ENCODE results near the gene ERBB4. TPM values are rescaled to one million over a fixed set of nuclear protein-coding genes. Genes with fewer than 3 reads are reported as not detected.

ERBB4 gene
- total RNA-seq, 4 donors from 2014 or later = 0.59 to 1.5 (median 0.83) TPM

DNA sequence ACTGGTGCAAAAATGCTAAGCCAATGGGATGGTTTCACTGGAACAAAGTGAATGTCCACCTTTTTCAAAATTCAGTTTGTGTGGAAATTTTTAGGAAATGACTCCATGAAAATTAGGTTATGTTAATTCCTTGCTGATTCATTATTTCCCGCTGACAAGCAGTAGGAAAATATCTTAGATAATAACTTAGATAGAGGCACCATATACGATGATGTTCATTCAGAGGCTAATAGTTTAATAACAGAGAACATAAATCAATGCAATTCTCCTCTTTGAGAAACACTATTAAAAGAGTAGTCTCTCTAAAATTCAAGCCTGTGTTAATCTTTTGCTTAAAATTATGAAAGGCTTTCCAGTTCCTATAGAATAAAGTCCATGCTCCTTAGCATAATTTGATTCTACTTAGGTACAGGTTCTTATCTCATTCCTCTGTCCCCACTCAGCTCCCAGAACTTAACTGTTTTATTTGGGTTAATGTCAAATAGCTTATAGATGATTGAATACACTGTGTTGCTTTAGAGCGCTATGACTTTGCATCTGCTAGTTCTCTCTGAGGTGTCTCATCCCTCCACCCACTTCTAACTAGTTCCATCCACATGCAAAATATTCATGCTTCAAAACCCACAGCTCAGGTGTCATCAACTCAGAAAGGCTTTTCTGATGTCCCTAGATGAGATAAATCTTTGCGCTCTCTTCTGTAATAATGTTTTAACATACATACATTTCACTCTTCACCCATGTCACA lies 503.6 kb downstream of the ERBB4 start:
- WGBS, 2 donors = 70 to 80% methylated on average over 4 of the region's 4 CpGs
- DNase-seq (ENCODE audit: low spot score in 2 of 2) = no peak
- no peak overlapping the region for H3K4me3 ChIP-seq (ENCODE audit: low read depth, poor library complexity, severe bottlenecking)
- TF ChIP-seq, protein P1, sequence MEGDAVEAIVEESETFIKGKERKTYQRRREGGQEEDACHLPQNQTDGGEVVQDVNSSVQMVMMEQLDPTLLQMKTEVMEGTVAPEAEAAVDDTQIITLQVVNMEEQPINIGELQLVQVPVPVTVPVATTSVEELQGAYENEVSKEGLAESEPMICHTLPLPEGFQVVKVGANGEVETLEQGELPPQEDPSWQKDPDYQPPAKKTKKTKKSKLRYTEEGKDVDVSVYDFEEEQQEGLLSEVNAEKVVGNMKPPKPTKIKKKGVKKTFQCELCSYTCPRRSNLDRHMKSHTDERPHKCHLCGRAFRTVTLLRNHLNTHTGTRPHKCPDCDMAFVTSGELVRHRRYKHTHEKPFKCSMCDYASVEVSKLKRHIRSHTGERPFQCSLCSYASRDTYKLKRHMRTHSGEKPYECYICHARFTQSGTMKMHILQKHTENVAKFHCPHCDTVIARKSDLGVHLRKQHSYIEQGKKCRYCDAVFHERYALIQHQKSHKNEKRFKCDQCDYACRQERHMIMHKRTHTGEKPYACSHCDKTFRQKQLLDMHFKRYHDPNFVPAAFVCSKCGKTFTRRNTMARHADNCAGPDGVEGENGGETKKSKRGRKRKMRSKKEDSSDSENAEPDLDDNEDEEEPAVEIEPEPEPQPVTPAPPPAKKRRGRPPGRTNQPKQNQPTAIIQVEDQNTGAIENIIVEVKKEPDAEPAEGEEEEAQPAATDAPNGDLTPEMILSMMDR (IDR thresholded peaks at IDR 0.05) = no peak
- no peak for TF ChIP-seq POLR2A (IDR thresholded peaks at IDR 0.05)
- intact Hi-C loops (cut with DNase I; ENCODE audit: low total_unique reads) = no loop called here

DNA sequence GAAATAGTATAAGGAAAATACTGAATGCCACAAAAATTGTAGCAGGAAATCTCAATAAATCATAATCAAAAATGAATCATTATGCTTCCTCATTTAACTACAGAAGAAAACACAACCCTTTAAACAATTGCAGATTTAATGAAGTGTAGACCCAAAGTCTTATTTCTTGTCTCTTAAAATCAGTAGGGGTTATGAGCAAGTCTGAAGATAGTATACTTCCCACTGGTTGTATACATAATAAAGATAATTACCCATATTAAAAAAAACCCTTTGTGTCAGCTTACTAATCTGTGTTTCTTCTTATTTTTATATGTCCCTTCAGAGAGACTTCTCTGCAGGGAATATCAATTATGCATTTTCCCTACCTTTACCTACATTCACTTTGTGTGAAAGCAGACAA lies 504.7 kb downstream of the ERBB4 start:
- H3K4me3 ChIP-seq (ENCODE audit: low read depth, poor library complexity, severe bottlenecking) = no peak overlapping the region
- intact Hi-C loops (cut with DNase I; ENCODE audit: low total_unique reads) = no loop called here
- TF ChIP-seq POLR2A (IDR thresholded peaks at IDR 0.05) = no peak
- TF ChIP-seq, protein P1 (IDR thresholded peaks at IDR 0.05) = no peak
- no peak for DNase-seq (ENCODE audit: low spot score in 2 of 2)

DNA sequence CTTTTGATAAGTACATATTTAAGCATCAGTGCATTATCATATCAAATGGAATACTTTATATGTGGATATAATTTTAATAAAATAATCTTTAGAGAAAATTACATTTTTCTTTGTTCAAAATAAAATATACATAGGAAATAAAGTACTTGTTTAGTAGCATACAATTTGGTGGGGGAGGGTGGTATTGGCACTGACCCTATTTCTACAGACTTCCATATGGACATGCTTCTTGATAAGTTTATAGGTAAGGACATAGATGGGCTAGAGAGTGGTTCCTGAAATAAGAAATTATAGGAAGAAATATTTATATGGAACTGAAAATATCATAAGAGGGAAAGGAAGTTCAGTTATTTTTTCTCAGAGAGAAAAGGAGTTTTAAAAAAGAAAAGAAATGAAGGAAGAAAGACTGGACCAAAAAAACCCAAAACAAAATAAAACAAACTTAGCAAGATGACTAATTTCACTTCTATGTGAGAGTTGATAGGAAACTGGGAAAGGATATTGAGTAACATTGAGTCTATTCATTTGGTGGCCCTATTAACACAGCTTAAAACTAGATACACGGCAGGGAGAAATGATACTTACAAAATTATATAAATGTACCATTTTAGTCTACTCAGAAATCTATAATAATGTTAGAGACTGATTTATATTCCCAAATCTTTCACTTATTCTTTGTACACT lies 505.9 kb downstream of the ERBB4 start:
- WGBS, 2 donors = 78 to 82% methylated on average over 1 of the region's 1 CpG
- no peak for DNase-seq (ENCODE audit: low spot score in 2 of 2)
- no peak overlapping the region for H3K4me3 ChIP-seq (ENCODE audit: low read depth, poor library complexity, severe bottlenecking)
- intact Hi-C loops (cut with DNase I; ENCODE audit: low total_unique reads) = no loop called here
- TF ChIP-seq, protein P1 (IDR thresholded peaks at IDR 0.05) = no peak
- no peak for TF ChIP-seq POLR2A (IDR thresholded peaks at IDR 0.05)

DNA sequence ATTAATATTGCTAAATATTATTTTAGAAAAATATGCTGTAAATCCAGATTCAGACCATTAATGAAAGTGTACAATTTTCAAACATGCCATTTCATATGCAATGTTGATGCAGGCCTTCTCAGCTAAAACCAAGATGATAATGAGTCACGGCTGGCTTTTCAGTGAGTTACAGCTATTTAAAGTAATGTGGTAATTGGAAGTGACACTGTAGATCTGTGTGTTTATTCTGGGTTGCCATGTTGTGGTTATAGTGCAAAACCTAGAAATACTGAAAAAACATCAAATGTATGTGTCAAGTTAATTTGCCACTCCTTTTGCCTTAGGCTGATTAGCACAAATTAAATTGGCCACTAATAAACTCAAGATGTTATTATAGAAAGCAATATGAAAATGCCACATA lies 506.6 kb downstream of the ERBB4 start:
- DNase-seq (ENCODE audit: low spot score in 2 of 2) = no peak
- 48 to 58% methylated on average over 1 of the region's 1 CpG for WGBS, 2 donors
- no peak overlapping the region for H3K4me3 ChIP-seq (ENCODE audit: low read depth, poor library complexity, severe bottlenecking)
- no peak for TF ChIP-seq POLR2A (IDR thresholded peaks at IDR 0.05)
- TF ChIP-seq, protein P1 (IDR thresholded peaks at IDR 0.05) = no peak
- intact Hi-C loops (cut with DNase I; ENCODE audit: low total_unique reads) = no loop called here

DNA sequence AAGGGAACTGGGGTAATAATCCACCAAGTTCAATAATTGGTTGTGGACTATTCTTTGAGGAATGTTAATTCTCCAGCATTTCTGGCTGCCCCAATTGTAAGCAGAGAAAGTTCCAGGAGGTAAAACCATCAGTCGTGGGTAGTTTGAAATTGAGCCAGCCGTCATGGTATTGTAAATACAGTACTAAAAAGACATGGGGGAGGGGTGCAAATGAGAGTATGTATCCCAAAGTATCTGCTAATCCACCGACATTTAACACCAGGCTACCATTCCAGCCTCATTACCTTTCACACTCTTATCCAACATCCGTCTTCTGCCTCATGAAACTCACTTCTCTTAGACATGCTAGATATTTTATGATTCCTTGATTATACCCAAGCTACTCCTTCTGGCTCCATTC lies 507.9 kb downstream of the ERBB4 start:
- no peak for DNase-seq (ENCODE audit: low spot score in 2 of 2)
- TF ChIP-seq, protein P1 (IDR thresholded peaks at IDR 0.05) = no peak
- no peak for TF ChIP-seq POLR2A (IDR thresholded peaks at IDR 0.05)
- intact Hi-C loops (cut with DNase I; ENCODE audit: low total_unique reads) = no loop called here

More for the DNA sequence above, 507.9 kb downstream of the ERBB4 start:
- H3K4me3 ChIP-seq (ENCODE audit: low read depth, poor library complexity, severe bottlenecking) = no peak overlapping the region
- whole genome bisulfite sequencing, 2 donors = 43 to 50% methylated on average over 4 of the region's 4 CpGs

Measured in lower leg skin (tissue), 4 donors.